Smooth muscle cell (in vitro differentiated cells): ENCODE data around the gene TRIO. TPM values are rescaled to one million over a fixed set of nuclear protein-coding genes. Genes with fewer than 3 reads are reported as not detected.
A peak's percentile ranks its signal among the peaks of the same experiment; 100 is the strongest.

Source experiments
- DNase-seq: peaks from one replicate; lab custom pipeline; 2025; ENCODE audit not compliant: unreplicated experiment; lab: John Stamatoyannopoulos, UW
- H2AFZ ChIP-seq: fragments of 200-600 bp; sonication (generic); 2 replicates; pipeline ENCODE4 v1.6.0; 2016; ENCODE audit warnings: antibody characterized with exemption, low read depth, mild to moderate bottlenecking
- H3F3A ChIP-seq: fragments of 200-600 bp; sonication (generic); 2 replicates; pipeline ENCODE4 v1.6.0; 2017; ENCODE audit warnings: antibody characterized with exemption, low read depth
- H3K27ac ChIP-seq: fragments of 200-600 bp; sonication (generic); 2 replicates; pipeline ENCODE4 v1.5.1; 2016; ENCODE audit warnings: low read depth, mild to moderate bottlenecking
- H3K27me3 ChIP-seq: fragments of 200-600 bp; sonication (generic); 2 replicates; pipeline ENCODE4 v1.6.1; 2016; ENCODE audit warnings: low read depth, mild to moderate bottlenecking
- H3K36me3 ChIP-seq: fragments of 200-600 bp; sonication (generic); 2 replicates; pipeline ENCODE4 v1.5.1; 2016; ENCODE audit warnings: low read depth
- H3K4me1 ChIP-seq: fragments of 200-600 bp; sonication (generic); 2 replicates; pipeline ENCODE4 v1.5.1; 2016; ENCODE audit warnings: low read depth
- H3K4me2 ChIP-seq: fragments of 200-600 bp; sonication (generic); 2 replicates; pipeline ENCODE4 v1.6.0; 2016; ENCODE audit warnings: mild to moderate bottlenecking
- H3K4me3 ChIP-seq: fragments of 200-600 bp; sonication (generic); 2 replicates; pipeline ENCODE4 v1.5.1; 2016; ENCODE audit warnings: mild to moderate bottlenecking
- H3K79me2 ChIP-seq: fragments of 200-600 bp; sonication (generic); 2 replicates; pipeline ENCODE4 v1.6.0; 2016; ENCODE audit warnings: low read depth, mild to moderate bottlenecking
- H3K9ac ChIP-seq: fragments of 200-600 bp; sonication (generic); 2 replicates; pipeline ENCODE4 v1.6.0; 2016; ENCODE audit warnings: low read depth
- H3K9me3 ChIP-seq: fragments of 200-600 bp; sonication (generic); replicated peaks from 2 replicates; pipeline ENCODE4 v1.5.1; 2016; ENCODE audit warnings: low read depth
- H4K20me1 ChIP-seq: fragments of 200-600 bp; sonication (generic); 2 replicates; pipeline ENCODE4 v1.6.0; 2016; ENCODE audit warnings: low read depth
- WGBS: methylation state at CpG from one replicate; pipeline ENCODE4 v1.1.7; 2016; ENCODE audit warnings: low lambda C conversion rate; 5-methylcytosine and 5-hydroxymethylcytosine counted together
- polyA plus RNA-seq: library from polyadenylated mRNA; unstranded; fragments of >200 nt; fragmentation: Nextera tagmentation; extraction: Ambion mirVana; gene quantifications from 2 replicates; pipeline ENCODE4 v1.2.1, GENCODE V29; 2016
- total RNA-seq: library from RNA; depleted of rRNA; stranded (reverse); fragments of >200 nt; gene quantifications from 2 replicates; pipeline ENCODE4 v1.2.3, GENCODE V29; 2014
- TF ChIP-seq, protein P1 (sequence below): fragments of 200-600 bp; sonication (generic); IDR thresholded peaks from 2 replicates; pipeline ENCODE4 v1.5.1; 2017; ENCODE audit warnings: borderline replicate concordance, mild to moderate bottlenecking, antibody characterized with exemption; ENCODE audit not compliant: insufficient read depth, poor library complexity, severe bottlenecking

TRIO gene
- total and polyA plus RNA-seq, 2 experiments from 2014 or later, result 10.2 to 118 TPM

- H3K27ac ChIP-seq, result peak overlapping the region; percentile 32
- peaks cover 14% of the 10 kb centered on the region for H3F3A ChIP-seq
- no peaks in the 10 kb centered on the region for H3K27me3 ChIP-seq
- no peak for DNase-seq
- no peak overlapping the region for H3K4me3 ChIP-seq
- no peak overlapping the region for H2AFZ ChIP-seq
- H3K9ac ChIP-seq, result no peak overlapping the region
- H4K20me1 ChIP-seq, result peaks cover 100% of the 10 kb centered on the region
- WGBS, result 88% methylated on average over 8 of the region's 8 CpGs
- H3K79me2 ChIP-seq, result peaks cover 100% of the 10 kb centered on the region
- no peaks in the 10 kb centered on the region for H3K36me3 ChIP-seq
- H3K9me3 ChIP-seq, result no peaks in the 10 kb centered on the region
- TF ChIP-seq, protein P1, sequence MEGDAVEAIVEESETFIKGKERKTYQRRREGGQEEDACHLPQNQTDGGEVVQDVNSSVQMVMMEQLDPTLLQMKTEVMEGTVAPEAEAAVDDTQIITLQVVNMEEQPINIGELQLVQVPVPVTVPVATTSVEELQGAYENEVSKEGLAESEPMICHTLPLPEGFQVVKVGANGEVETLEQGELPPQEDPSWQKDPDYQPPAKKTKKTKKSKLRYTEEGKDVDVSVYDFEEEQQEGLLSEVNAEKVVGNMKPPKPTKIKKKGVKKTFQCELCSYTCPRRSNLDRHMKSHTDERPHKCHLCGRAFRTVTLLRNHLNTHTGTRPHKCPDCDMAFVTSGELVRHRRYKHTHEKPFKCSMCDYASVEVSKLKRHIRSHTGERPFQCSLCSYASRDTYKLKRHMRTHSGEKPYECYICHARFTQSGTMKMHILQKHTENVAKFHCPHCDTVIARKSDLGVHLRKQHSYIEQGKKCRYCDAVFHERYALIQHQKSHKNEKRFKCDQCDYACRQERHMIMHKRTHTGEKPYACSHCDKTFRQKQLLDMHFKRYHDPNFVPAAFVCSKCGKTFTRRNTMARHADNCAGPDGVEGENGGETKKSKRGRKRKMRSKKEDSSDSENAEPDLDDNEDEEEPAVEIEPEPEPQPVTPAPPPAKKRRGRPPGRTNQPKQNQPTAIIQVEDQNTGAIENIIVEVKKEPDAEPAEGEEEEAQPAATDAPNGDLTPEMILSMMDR, result no peak
- H3K4me2 ChIP-seq, result peak overlapping the region; percentile 36
- peaks cover 33% of the 10 kb centered on the region for H3K4me1 ChIP-seq
Measured at GRCh38 chr5:14239404-14239803, 96.3 kb downstream of the TRIO start.

DNA sequence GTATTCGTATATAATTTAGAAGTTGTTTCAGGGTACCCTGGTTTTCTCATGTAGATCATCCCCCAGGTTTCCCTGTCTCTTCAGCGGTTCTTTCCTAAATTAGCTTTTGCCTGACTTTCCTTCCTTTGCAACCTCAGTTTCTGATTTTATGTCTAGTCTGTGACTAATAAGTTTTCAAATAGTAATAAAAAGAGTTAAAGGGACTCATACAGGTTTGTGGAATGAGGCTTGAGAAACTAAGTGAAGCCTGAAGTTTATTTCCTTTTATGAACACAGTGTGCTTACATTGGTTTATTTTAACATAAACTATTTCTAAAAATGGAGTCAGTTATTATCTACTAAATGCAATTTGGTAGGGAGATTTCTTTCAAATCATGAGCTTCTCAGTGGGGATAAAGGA is 96.8 kb downstream of the TRIO start:
- Histone ChIP-seq H3F3A (peaks cover 14% of the 10 kb centered on the region), H4K20me1 (peaks cover 100% of the 10 kb centered on the region), H3K4me3 (no peak overlapping the region), H3K27ac (peak overlapping the region; percentile 32), H3K9me3 (no peaks in the 10 kb centered on the region), H3K27me3 (no peaks in the 10 kb centered on the region), H3K4me1 (peaks cover 33% of the 10 kb centered on the region), H3K79me2 (peaks cover 100% of the 10 kb centered on the region), H3K36me3 (no peaks in the 10 kb centered on the region), H3K9ac (no peak overlapping the region), H3K4me2 (peak overlapping the region; percentile 36), H2AFZ (no peak overlapping the region)
- DNase-seq, result no peak
- 82% methylated on average over 2 of the region's 2 CpGs for WGBS
- TF ChIP-seq, protein P1, result no peak

DNA sequence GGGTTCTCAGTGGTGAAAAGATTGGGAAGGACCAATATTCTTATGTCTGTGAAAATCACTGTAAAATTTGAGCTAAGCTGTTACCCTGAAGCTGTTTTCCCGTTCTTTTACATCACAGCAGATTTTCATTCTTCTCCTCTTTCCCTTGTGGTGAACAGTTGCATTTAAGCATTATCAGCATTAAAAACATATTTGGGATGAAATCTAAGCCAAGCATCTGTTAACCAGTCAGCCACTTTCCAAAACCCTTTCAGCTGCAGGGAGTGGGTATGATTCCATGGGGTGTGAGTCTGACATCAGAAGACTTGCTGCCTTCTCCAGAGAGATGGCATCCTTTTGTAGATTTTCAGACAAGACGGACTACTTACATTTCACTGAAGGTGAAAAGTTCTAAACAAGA is 97.2 kb downstream of the TRIO start:
- Histone ChIP-seq H3K27ac (peak overlapping the region; percentile 32), H3K9me3 (no peaks in the 10 kb centered on the region), H3K4me3 (no peak overlapping the region), H3K4me1 (peaks cover 33% of the 10 kb centered on the region), H3K27me3 (no peaks in the 10 kb centered on the region), H3K36me3 (no peaks in the 10 kb centered on the region), H3F3A (peaks cover 14% of the 10 kb centered on the region), H2AFZ (no peak overlapping the region), H3K9ac (no peak overlapping the region), H4K20me1 (peaks cover 100% of the 10 kb centered on the region), H3K79me2 (peaks cover 98% of the 10 kb centered on the region), H3K4me2 (peak overlapping the region; percentile 36)
- DNase-seq, result no peak
- TF ChIP-seq, protein P1, result no peak
- WGBS, result 64% methylated on average over 2 of the region's 2 CpGs

GRCh38 chr5:14241141-14241540 is 98.0 kb downstream of the TRIO start:
- H3K27ac ChIP-seq, result peak overlapping the region; percentile 2
- H3K9ac ChIP-seq, result no peak overlapping the region
- peaks cover 98% of the 10 kb centered on the region for H3K79me2 ChIP-seq
- TF ChIP-seq, protein P1, result no peak
- H4K20me1 ChIP-seq, result peaks cover 100% of the 10 kb centered on the region
- no peak overlapping the region for H3K4me2 ChIP-seq
- no peaks in the 10 kb centered on the region for H3K27me3 ChIP-seq
- WGBS, result 96% methylated on average over 1 of the region's 1 CpG
- no peak for DNase-seq
- H3K36me3 ChIP-seq, result no peaks in the 10 kb centered on the region
- H3F3A ChIP-seq, result peaks cover 14% of the 10 kb centered on the region
- H3K4me1 ChIP-seq, result peaks cover 33% of the 10 kb centered on the region
- H2AFZ ChIP-seq, result no peak overlapping the region
- H3K9me3 ChIP-seq, result no peaks in the 10 kb centered on the region
- H3K4me3 ChIP-seq, result no peak overlapping the region
